GM21723 (cell line): ENCODE measurements around the gene IGFBPL1.

ENCODE experiments used
- ATAC-seq: cut with Tn5 transposase; IDR thresholded peaks from one replicate; pipeline ENCODE4 v1.9.1; 2021; ENCODE audit warnings: mild to moderate bottlenecking, moderate library complexity; ENCODE audit not compliant: unreplicated experiment

IGFBPL1 gene

DNA sequence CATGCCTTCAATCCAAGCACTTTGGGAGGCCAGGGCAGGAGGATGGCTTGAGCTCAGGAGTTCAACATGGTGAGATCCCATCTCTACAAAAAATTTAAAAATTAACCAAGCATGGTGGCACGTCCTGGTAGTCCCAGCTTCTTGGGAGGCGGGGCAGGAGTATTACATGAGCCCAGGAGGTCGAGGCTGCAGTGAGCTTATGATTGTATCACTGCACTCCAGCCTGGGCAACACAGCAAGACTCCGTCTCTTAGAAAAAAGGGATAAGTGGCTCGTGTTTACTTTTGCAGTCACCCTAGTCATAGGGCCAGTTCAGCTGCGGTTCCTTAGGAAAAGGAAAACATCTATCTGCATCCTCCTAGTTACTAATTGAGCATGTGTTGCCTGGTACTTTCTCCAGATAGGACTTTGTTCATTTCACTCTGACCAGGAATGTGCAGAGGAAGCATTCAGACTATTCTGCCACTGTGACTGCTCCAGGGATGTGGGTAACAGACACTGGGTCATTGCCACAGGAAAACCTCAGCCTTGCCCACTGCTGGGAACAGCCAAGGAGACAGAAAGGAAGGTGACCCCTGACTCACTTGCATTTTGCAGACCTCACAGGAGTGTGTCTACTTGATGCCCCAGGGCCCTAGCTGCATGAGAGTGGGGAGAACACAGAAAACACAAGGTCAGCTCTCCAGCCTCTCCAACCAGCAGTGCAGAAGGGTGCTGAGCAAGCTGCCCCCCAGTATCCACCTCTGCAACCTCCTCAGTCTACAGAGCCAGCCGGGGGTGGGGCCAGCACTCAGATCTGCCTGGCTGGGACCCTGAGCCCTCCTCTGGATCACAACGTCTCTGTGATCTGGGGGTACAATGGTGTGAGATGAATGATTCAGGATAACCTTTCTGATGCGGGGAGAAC is 65.6 kb downstream of the IGFBPL1 start:
- no peak for ATAC-seq

DNA sequence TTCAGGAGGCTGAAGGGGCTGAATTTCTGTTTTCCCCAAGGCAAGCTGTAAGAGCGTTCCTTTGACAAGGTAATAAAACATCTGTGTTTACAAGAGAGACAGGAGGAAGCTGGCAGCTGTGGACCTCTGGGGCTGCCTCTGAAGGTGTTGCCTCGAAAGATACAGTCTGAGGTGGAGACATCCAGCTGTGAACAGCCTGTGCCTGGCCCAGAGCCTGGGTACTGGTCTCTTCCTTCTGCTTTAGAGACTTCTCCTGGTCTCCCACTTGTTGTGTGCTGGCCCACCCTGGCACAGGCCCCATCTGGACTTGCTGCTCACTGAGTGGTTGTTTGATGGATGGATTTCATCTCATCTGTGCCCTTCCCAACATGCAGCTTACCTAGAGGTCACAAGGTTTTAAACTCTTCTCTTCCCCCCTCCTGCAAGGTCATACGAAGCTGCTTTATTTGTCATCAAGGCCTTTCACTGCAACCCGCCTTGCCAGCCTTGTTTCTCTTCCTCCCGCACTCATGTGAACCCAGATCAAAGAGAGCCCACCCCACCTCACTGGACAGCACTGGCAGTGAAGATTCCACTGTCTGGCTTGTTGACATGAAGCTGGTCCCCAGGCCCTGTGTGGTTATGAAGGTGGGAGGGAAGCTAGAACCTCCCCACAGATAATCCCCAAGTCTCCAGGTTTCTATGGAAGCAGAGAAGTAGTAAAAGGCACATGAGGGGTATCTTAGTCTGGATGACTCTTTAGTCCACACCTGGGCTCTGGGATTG is 66.7 kb downstream of the IGFBPL1 start:
- ATAC-seq, result no peak

DNA sequence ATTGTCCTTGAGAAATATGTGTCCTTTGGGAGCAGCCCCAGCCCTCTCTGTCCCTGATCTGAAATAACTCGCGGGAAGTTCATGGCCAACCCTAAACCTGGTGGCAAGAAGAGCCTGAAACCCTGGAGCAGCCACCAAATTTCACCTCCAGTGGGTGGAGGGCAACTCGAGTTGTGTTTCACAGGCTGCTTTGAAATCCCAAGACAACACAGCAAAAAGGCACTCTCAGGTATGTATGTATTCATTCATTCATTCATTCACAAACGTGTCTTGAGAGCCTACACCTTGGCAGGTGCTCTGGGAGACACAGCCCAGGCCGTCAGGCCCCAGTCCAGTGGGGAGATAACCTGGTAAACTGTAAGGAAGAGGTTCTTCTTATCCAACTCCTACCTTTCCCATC is 67.4 kb downstream of the IGFBPL1 start:
- no peak for ATAC-seq
